LHCN-M2 (cell line): Measurements from ENCODE around the gene TTC8. TPM values are rescaled to one million over a fixed set of nuclear protein-coding genes. Genes with fewer than 3 reads are reported as not detected.

Experiments used
- DNase-seq: peaks from one replicate; pipeline ENCODE4 v3.0.0-alpha.2; 2012; ENCODE audit warnings: low read depth
- total RNA-seq: library from RNA; depleted of rRNA; stranded (reverse); fragments of >200 nt; gene quantifications from 2 replicates; pipeline ENCODE4 v1.2.3, GENCODE V29; 2014; rRNA removed

TTC8 gene
- total RNA-seq, 1 experiment from 2014 or later: 23.0 TPM

DNA sequence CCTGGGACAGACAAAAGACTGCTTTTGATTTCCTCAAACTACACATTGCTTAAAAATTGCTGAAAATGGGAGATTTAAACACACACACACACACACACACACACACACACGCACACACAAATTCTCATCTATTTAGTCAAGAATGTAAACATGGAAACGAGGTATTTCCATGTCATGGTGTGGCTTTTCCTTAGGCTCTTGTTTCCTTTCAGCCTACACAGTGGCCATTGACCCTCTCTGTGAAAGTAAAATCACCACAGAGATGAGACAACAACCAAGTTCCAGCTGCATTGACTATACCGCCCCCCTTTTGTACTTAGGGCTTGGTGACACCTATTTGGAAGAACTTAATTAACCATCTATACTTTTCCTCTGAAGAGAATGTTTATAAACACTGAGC, 41.9 kb downstream of the TTC8 start:
- no peak for DNase-seq

DNA sequence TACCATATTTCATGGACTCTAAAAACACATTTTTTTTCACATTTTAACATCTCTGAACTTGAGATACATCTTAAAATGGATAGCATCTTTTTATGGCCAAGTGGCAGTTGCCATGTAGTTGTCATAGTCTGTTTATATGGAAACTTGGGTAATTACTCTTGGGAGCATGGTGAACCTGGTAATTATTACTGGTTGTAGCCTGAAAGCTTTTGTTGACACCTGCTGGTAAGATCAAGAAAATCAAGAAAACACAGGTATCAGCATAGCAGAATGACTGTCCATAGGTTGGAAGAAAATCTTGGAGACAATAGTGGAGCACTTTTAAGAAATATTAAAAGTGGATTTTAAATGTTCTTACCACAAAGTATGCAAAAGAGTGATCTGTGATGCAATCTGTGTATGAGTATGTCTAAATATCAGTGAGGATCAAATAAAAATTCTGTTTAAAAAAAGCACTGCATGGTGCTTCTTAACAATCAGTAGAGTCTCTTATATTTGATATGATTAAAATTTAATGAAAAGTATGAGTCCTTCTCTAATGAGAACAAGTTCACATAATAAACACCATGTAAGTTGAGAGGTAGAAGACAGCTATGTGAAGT, 44.2 kb downstream of the TTC8 start:
- peak; percentile 37 for DNase-seq

- DNase-seq: no peak
Measured at GRCh38 chr14:88870777-88871176, 46.3 kb downstream of the TTC8 start.

DNA sequence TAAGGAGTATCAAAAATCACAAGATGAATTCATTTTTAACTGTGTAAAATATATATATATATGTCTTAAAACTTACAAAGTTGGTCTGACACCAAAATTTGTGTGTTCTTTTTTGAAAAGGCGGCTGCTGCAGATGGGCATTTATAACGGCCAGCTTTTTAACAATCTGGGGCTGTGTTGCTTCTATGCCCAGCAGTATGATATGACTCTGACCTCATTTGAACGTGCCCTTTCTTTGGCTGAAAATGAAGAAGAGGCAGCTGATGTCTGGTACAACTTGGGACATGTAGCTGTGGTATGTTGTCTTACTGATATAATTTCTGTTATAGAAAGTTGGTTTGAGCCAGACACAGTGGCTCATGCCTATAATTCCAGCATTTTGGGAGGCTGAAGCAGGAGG, 47.0 kb downstream of the TTC8 start:
- no peak for DNase-seq

- no peak for DNase-seq
Measured at GRCh38 chr14:88872976-88873375, 48.5 kb downstream of the TTC8 start.

DNA sequence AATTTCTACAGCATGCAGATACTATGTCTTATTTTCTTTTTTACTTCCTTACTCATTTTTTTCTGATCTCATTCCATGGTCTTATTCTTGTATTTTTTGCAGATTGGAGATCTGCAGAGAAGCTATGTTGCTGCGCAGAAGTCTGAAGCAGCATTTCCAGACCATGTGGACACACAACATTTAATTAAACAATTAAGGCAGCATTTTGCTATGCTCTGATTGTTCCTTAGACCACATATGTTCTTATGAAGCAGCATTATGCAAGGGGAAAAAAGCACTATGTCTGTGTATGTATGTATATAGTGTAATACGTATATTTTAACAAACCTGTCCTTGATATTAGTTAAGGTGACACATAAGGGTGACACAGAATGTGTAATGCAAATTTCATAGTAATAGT, 52.7 kb downstream of the TTC8 start:
- no peak for DNase-seq

- peak; percentile 38 for DNase-seq
Measured at GRCh38 chr14:88879022-88879421, 54.6 kb downstream of the TTC8 start.

GRCh38 chr14:88882236-88882635, 57.8 kb downstream of the TTC8 start:
- DNase-seq: no peak

- peak; percentile 30 for DNase-seq
Measured at GRCh38 chr14:88895116-88895515, 70.7 kb downstream of the TTC8 start.

- DNase-seq: no peak
Measured at GRCh38 chr14:88901189-88901588, 76.7 kb downstream of the TTC8 start.

DNA sequence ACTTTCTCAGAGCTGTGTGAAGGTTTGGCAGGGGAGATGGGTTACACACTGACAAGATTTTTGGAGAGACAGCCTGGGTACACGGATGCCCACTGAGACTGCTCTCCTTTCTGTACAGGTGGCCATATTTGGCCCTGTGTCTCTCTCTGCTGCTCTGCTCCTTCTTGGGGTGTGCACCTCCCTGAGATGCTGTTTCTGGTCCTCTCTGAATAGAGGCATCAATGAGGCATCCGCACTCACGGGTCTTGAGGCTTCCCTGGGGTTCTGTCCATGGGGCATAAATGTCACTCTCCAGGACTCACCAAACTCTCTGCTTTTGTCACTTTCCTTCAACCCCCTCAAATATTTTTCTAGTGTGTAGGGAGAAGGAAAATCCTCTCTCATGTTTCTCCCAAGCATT, 77.5 kb downstream of the TTC8 start:
- DNase-seq: no peak

- no peak for DNase-seq
Measured at GRCh38 chr14:88902850-88903249, 78.4 kb downstream of the TTC8 start.

DNA sequence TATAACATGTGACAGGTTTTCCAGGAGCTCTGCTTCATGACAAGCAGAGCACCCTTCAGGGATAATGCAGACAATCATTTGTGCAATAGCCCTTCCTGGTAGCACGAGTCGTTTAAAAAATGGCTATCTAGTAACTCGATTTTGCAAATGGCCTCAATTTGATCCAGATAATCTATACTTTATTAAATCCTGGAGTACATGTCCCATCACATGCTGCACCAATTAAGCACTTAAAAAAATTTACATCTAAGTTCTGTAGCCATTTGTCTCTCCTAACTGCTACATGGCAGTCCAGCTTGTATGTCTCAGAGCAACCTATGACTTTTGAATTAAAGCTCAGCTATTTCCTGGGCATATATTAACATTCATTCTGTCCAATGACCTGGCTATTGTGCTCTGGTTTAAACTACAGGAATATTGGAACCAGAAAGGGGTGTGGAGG, 79.8 kb downstream of the TTC8 start:
- no peak for DNase-seq

GRCh38 chr14:88904864-88905263, 80.4 kb downstream of the TTC8 start:
- no peak for DNase-seq

GRCh38 chr14:88908216-88908615, 83.8 kb downstream of the TTC8 start:
- no peak for DNase-seq

DNA sequence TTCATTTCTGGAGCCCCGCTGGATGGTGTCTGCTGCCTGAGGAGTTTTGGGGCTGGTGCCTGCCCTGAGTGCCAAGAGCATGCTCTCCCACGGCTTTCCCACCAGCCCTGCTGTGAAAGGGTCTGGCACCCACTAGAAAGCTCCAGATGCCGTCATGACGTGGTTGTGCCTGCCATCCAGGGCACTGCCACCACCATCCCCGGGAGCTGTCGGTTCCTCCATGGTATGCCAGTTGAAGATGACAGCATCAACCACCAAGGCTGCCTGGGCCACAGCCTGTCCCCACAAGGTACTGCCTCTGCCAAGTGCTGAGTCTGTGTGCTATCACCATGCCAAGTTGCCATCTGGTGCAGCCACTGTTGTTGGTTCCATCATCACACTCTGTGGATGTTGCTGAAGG, 85.9 kb downstream of the TTC8 start:
- no peak for DNase-seq

DNA sequence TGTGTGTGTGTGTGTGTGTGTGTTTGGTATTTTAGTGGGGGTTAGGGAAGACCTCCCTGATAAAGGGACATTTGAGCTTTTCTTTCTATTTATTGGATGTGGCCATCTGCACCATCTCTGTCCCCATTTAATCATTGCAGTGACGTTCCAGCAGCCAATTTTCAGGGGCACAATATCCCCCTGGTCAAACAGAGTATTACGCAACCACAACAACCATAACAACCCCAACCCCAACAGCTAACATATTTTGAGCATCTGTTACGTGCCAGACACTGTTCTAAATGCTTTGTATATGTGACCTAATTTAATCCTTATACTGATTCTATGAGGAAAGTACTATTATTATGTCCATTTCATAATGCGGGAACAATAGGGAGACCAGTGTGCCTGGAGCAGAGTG, 87.4 kb downstream of the TTC8 start:
- no peak for DNase-seq

- no peak for DNase-seq
Measured at GRCh38 chr14:88914956-88915355, 90.5 kb downstream of the TTC8 start.

GRCh38 chr14:88919502-88919901, 95.1 kb downstream of the TTC8 start:
- no peak for DNase-seq

Other genes starting within 250 kb of the TTC8 start
- 0.06 and 0.17 TPM in 2 replicates for gene EML5, start 31.7 kb upstream of the TTC8 start, total RNA-seq